Activated CD4-positive, alpha-beta T cell treated with anti-CD3 and anti-CD28 coated beads, Interleukin-2, amount 10 ng/mL, durations not matched to agents 24 days and 14 days (primary cell): Measurements from ENCODE around the gene RPL36. TPM values are rescaled to one million over a fixed set of nuclear protein-coding genes. Genes with fewer than 3 reads are reported as not detected.
"Not testable (repeated sequence)": the region's sequence is repeated elsewhere in the genome, so short reads cannot be mapped to it uniquely, and the experiment has no call there.

Source experiments
- DNase-seq: peaks from one replicate; pipeline ENCODE4 v3.0.0; 2022
- H3K27ac Mint-ChIP-seq: one replicate; pipeline ENCODE4 v1.8.0; 2022; ENCODE audit warnings: mild to moderate bottlenecking, mixed read lengths
- H3K27me3 Mint-ChIP-seq: one replicate; pipeline ENCODE4 v1.8.0; 2022; ENCODE audit warnings: mixed read lengths
- H3K36me3 Mint-ChIP-seq: one replicate; pipeline ENCODE4 v1.8.0; 2022; ENCODE audit warnings: low read depth, mild to moderate bottlenecking, mixed read lengths
- H3K4me1 Mint-ChIP-seq: one replicate; pipeline ENCODE4 v1.8.0; 2021; ENCODE audit warnings: mixed read lengths
- H3K4me3 Mint-ChIP-seq: one replicate; pipeline ENCODE4 v1.8.0; 2022; ENCODE audit warnings: mild to moderate bottlenecking, moderate library complexity, mixed read lengths
- H3K9me3 Mint-ChIP-seq: one replicate; pipeline ENCODE4 v1.8.0; 2021; ENCODE audit warnings: mixed read lengths
- intact Hi-C: fragments of 100-400 bp; cut with micrococcal nuclease; formaldehyde crosslinking; loops from one replicate; pipeline ENCODE4 v1.15.1; 2023
- total RNA-seq: library from RNA; stranded (reverse); gene quantifications from 2 replicates; pipeline ENCODE4 v1.2.3, GENCODE V29; 2022

RPL36 gene
- total RNA-seq, 1 donor from 2014 or later = 1,117 TPM

GRCh38 chr19:5688262-5688881, 1.7 kb upstream of the RPL36 start:
- not testable (repeated sequence) for H3K9me3 Mint-ChIP-seq, H3K27me3 Mint-ChIP-seq
- peak overlapping the region; percentile 63 for H3K4me3 Mint-ChIP-seq
- H3K4me1 Mint-ChIP-seq = peaks cover 21% of the 10 kb centered on the region
- DNase-seq = peak; percentile 64
- peak overlapping the region; percentile 60 for H3K27ac Mint-ChIP-seq
- intact Hi-C loops = loop anchor here (5.0 to 10.0 kb wide), 2 partner anchors 684 to 964 kb away; partner anchors contain the start of genes ALKBH7 and DPP9
- H3K36me3 Mint-ChIP-seq = peaks cover 29% of the 10 kb centered on the region

- Mint-ChIP-seq H3K36me3 (peaks cover 44% of the 10 kb centered on the region), H3K27me3 (no peaks in the 10 kb centered on the region), H3K4me3 (peak overlapping the region; percentile 100), H3K9me3 (no peaks in the 10 kb centered on the region), H3K4me1 (peaks cover 23% of the 10 kb centered on the region), H3K27ac (peak overlapping the region; percentile 98)
- DNase-seq = peak; percentile 77
- intact Hi-C loops = loop anchor here (1.0 to 2.0 kb wide), 4 partner anchors 11 to 213 kb away; partner anchors contain the start of genes CATSPERD, DUS3L, LONP1 and MICOS13
Measured at GRCh38 chr19:5690955-5691821, 1.1 kb downstream of the RPL36 start.

- Mint-ChIP-seq H3K36me3 (peaks cover 50% of the 10 kb centered on the region), H3K4me1 (peaks cover 19% of the 10 kb centered on the region), H3K4me3 (peak overlapping the region; percentile 100), H3K9me3 (no peaks in the 10 kb centered on the region), H3K27ac (peak overlapping the region; percentile 76), H3K27me3 (no peaks in the 10 kb centered on the region)
- intact Hi-C loops = loop anchor here (2.0 kb wide), 1 partner anchor 99 kb away; the partner anchor contains the start of gene DUS3L
- DNase-seq = peak; percentile 64
Measured at GRCh38 chr19:5691822-5692722, 2.0 kb downstream of the RPL36 start.

- H3K36me3 Mint-ChIP-seq = peaks cover 52% of the 10 kb centered on the region
- intact Hi-C loops = no loop called here
Measured at GRCh38 chr19:5692723-5693194, 2.7 kb downstream of the RPL36 start.

GRCh38 chr19:5693195-5694166, 3.4 kb downstream of the RPL36 start:
- peak overlapping the region; percentile 62 for H3K27ac Mint-ChIP-seq
- H3K27me3 Mint-ChIP-seq = no peaks in the 10 kb centered on the region
- peaks cover 52% of the 10 kb centered on the region for H3K36me3 Mint-ChIP-seq
- no peak for DNase-seq
- intact Hi-C loops = no loop called here
- peak overlapping the region; percentile 100 for H3K4me3 Mint-ChIP-seq
- peaks cover 16% of the 10 kb centered on the region for H3K4me1 Mint-ChIP-seq
- no peaks in the 10 kb centered on the region for H3K9me3 Mint-ChIP-seq

More at GRCh38 chr19:5692723-5693194, 2.7 kb downstream of the RPL36 start:
- Mint-ChIP-seq H3K4me3 (peak overlapping the region; percentile 100), H3K27me3 (no peaks in the 10 kb centered on the region), H3K4me1 (peaks cover 19% of the 10 kb centered on the region), H3K27ac (peak overlapping the region; percentile 74), H3K9me3 (no peaks in the 10 kb centered on the region)
- DNase-seq = no peak

GRCh38 chr19:5694167-5694955, 4.3 kb downstream of the RPL36 start:
- intact Hi-C loops = no loop called here
- peaks cover 58% of the 10 kb centered on the region for H3K36me3 Mint-ChIP-seq
- no peak for DNase-seq
- peaks cover 16% of the 10 kb centered on the region for H3K4me1 Mint-ChIP-seq
- H3K27me3 Mint-ChIP-seq = no peaks in the 10 kb centered on the region
- peak overlapping the region; percentile 62 for H3K27ac Mint-ChIP-seq
- H3K4me3 Mint-ChIP-seq = no peak overlapping the region
- no peaks in the 10 kb centered on the region for H3K9me3 Mint-ChIP-seq

- intact Hi-C loops = no loop called here
- no peaks in the 10 kb centered on the region for H3K27me3 Mint-ChIP-seq
- H3K36me3 Mint-ChIP-seq = peaks cover 57% of the 10 kb centered on the region
- peaks cover 12% of the 10 kb centered on the region for H3K4me1 Mint-ChIP-seq
- no peak overlapping the region for H3K27ac Mint-ChIP-seq
- no peaks in the 10 kb centered on the region for H3K9me3 Mint-ChIP-seq
- DNase-seq = no peak
- H3K4me3 Mint-ChIP-seq = no peak overlapping the region
Measured at GRCh38 chr19:5694956-5695648, 5.0 kb downstream of the RPL36 start.

- Mint-ChIP-seq H3K36me3 (peaks cover 54% of the 10 kb centered on the region), H3K27ac (no peak overlapping the region), H3K4me1 (peaks cover 11% of the 10 kb centered on the region), H3K27me3 (no peaks in the 10 kb centered on the region), H3K9me3 (no peaks in the 10 kb centered on the region), H3K4me3 (no peak overlapping the region)
- no peak for DNase-seq
- intact Hi-C loops = no loop called here
Measured at GRCh38 chr19:5695649-5696195, 5.6 kb downstream of the RPL36 start.

GRCh38 chr19:5696196-5697021, 6.3 kb downstream of the RPL36 start:
- peaks cover 11% of the 10 kb centered on the region for H3K4me1 Mint-ChIP-seq
- H3K4me3 Mint-ChIP-seq = no peak overlapping the region
- no peaks in the 10 kb centered on the region for H3K27me3 Mint-ChIP-seq
- no peak for DNase-seq
- H3K27ac Mint-ChIP-seq = no peak overlapping the region
- peaks cover 55% of the 10 kb centered on the region for H3K36me3 Mint-ChIP-seq
- intact Hi-C loops = no loop called here
- no peaks in the 10 kb centered on the region for H3K9me3 Mint-ChIP-seq

- Mint-ChIP-seq H3K9me3 (no peaks in the 10 kb centered on the region), H3K36me3 (peaks cover 54% of the 10 kb centered on the region), H3K4me1 (peaks cover 9% of the 10 kb centered on the region), H3K27me3 (no peaks in the 10 kb centered on the region), H3K27ac (no peak overlapping the region), H3K4me3 (no peak overlapping the region)
- intact Hi-C loops = no loop called here
- no peak for DNase-seq
Measured at GRCh38 chr19:5697022-5697889, 7.2 kb downstream of the RPL36 start.
